HepG2 (cell line): ENCODE measurements around the gene EPB41L2. TPM values are rescaled to one million over a fixed set of nuclear protein-coding genes. Genes with fewer than 3 reads are reported as not detected.

Experiments used
- BCL6 ChIP-seq: IDR thresholded peaks from 2 replicates; pipeline ENCODE4 v1.6.1; 2016; ENCODE audit warnings: missing genetic modification reagents, missing compliant biosample characterization
- CEBPB ChIP-seq: IDR thresholded peaks from 2 replicates; pipeline ENCODE4 v1.6.1; 2011; ENCODE audit warnings: low read depth, low read length, improper control_type of control experiment, borderline replicate concordance
- DNMT1 ChIP-seq: sonication (generic); formaldehyde crosslinking; IDR thresholded peaks from 2 replicates; pipeline ENCODE4 v1.5.1; 2020; ENCODE audit warnings: mild to moderate bottlenecking, missing genetic modification reagents
- GTF2F1 ChIP-seq: fragments of 150-350 bp; IDR thresholded peaks from 2 replicates; pipeline ENCODE4 v1.6.1; 2014; ENCODE audit warnings: low read length
- HDAC6 ChIP-seq: fragments of 200-600 bp; sonication (generic); IDR thresholded peaks from 2 replicates; pipeline ENCODE4 v1.7.0; 2017; ENCODE audit warnings: mild to moderate bottlenecking, antibody characterized with exemption, low read length, low read depth
- HNF4G ChIP-seq, 2 experiments: sonication (generic) in 1 of 2; formaldehyde crosslinking in 1 of 2; IDR thresholded peaks; 2 replicates each; pipeline versions ENCODE4 v1.4.0 to v1.6.1; 2011 to 2020; ENCODE audit warnings: borderline replicate concordance in 2 of 2, low read depth in 2 of 2, mild to moderate bottlenecking in 2 of 2, low read length in 1 of 2, missing genetic modification reagents in 1 of 2, moderate library complexity in 1 of 2
- JUND ChIP-seq: sonication (generic); formaldehyde crosslinking; IDR thresholded peaks from 2 replicates; pipeline ENCODE4 v1.8.0; 2022; ENCODE audit warnings: mild to moderate bottlenecking, missing genetic modification reagents
- MEIS1 ChIP-seq: sonication (generic); formaldehyde crosslinking; IDR thresholded peaks from 2 replicates; pipeline ENCODE4 v1.9.0; 2021; ENCODE audit warnings: mild to moderate bottlenecking, missing genetic modification reagents, moderate library complexity, borderline replicate concordance
- NR2F2 ChIP-seq: IDR thresholded peaks from 2 replicates; pipeline ENCODE4 v1.6.1; 2012; ENCODE audit warnings: low read depth, inconsistent platforms, borderline replicate concordance
- POGZ ChIP-seq: sonication (generic); formaldehyde crosslinking; IDR thresholded peaks from 2 replicates; pipeline ENCODE4 v1.4.0; 2020; ENCODE audit warnings: mild to moderate bottlenecking, missing genetic modification reagents
- RBFOX2 ChIP-seq: fragments of 200-400 bp; formaldehyde crosslinking; IDR thresholded peaks from 2 replicates; pipeline ENCODE4 v1.6.1; 2017; ENCODE audit warnings: low read depth, mild to moderate bottlenecking, low read length
- SAP130 ChIP-seq: IDR thresholded peaks from 2 replicates; pipeline ENCODE4 v1.6.1; 2016; ENCODE audit warnings: low read depth
- SOX13 ChIP-seq, 3 experiments: fragments of 450-650 bp in 1 of 3; sonication (generic) in 1 of 3; formaldehyde crosslinking in 1 of 3; IDR thresholded peaks in 2 of 3; conservative IDR thresholded peaks in 1 of 3; 2 replicates each; pipeline versions ENCODE4 v1.5.0 to v1.6.1; 2016 to 2020; ENCODE audit warnings: antibody characterized with exemption in 1 of 3, mild to moderate bottlenecking in 1 of 3, missing compliant biosample characterization in 1 of 3, missing genetic modification reagents in 1 of 3, moderate library complexity in 1 of 3
- SP140L ChIP-seq: sonication (generic); formaldehyde crosslinking; IDR thresholded peaks from 2 replicates; pipeline ENCODE4 v1.4.0; 2020; ENCODE audit warnings: missing genetic modification reagents, borderline replicate concordance
- ZNF383 ChIP-seq: sonication (generic); formaldehyde crosslinking; IDR thresholded peaks from 2 replicates; pipeline ENCODE4 v1.4.0; 2020; ENCODE audit warnings: missing genetic modification reagents, mild to moderate bottlenecking, borderline replicate concordance
- ZNF644 ChIP-seq: IDR thresholded peaks from 2 replicates; pipeline ENCODE4 v1.6.1; 2016; ENCODE audit warnings: low read depth
- ZNF816 ChIP-seq: sonication (generic); formaldehyde crosslinking; IDR thresholded peaks from 2 replicates; pipeline ENCODE4 v1.8.0; 2022; ENCODE audit warnings: missing genetic modification reagents, mild to moderate bottlenecking, borderline replicate concordance
- polyA plus RNA-seq, 8 experiments: library from polyadenylated mRNA; depleted of rRNA in 3 of 8; stranded (reverse) in 7 of 8; unstranded in 1 of 8; fragments of >200 nt; fragmentation: Illumina TruSeq in 4 of 8; extraction: Trizol in 4 of 8; gene quantifications; 2 replicates each; pipeline versions ENCODE4 v1.2.1 to v1.2.3, GENCODE V29; 2011 to 2016; ENCODE audit warnings: low read depth in 4 of 8, missing spikeins in 1 of 8, mixed read lengths in 1 of 8; ENCODE audit not compliant: insufficient read depth in 1 of 8
- total RNA-seq, 5 experiments: library from RNA; depleted of rRNA; stranded (reverse); fragments of >200 nt; fragmentation: Illumina TruSeq; extraction: Trizol; gene quantifications; 2 replicates each; pipeline ENCODE4 v1.2.3, GENCODE V29; 2016; ENCODE audit warnings: low read depth in 1 of 5
- TF ChIP-seq, protein P1 (sequence below): sonication (generic); formaldehyde crosslinking; conservative IDR thresholded peaks from 2 replicates; pipeline ENCODE4 v1.4.0; 2020; ENCODE audit warnings: mild to moderate bottlenecking, missing genetic modification reagents, moderate library complexity
- TF ChIP-seq, protein P2 (sequence below): sonication (generic); formaldehyde crosslinking; IDR thresholded peaks from 2 replicates; pipeline ENCODE4 v1.5.0; 2020; ENCODE audit warnings: missing genetic modification reagents
- TF ChIP-seq, protein P3 (sequence below): sonication (generic); formaldehyde crosslinking; IDR thresholded peaks from 2 replicates; pipeline ENCODE4 v1.5.0; 2020; ENCODE audit warnings: mild to moderate bottlenecking, missing genetic modification reagents
- TF ChIP-seq, protein P4 (sequence below): sonication (generic); formaldehyde crosslinking; IDR thresholded peaks from 2 replicates; pipeline ENCODE4 v1.5.0; 2020; ENCODE audit warnings: mild to moderate bottlenecking, missing genetic modification reagents

The EPB41L2 gene
- total and polyA plus RNA-seq, 2 of the 13 experiments (the other 11 are each of a cell fraction or from before 2014, with no cell fraction given), result 41.7 to 56.4 TPM

DNA sequence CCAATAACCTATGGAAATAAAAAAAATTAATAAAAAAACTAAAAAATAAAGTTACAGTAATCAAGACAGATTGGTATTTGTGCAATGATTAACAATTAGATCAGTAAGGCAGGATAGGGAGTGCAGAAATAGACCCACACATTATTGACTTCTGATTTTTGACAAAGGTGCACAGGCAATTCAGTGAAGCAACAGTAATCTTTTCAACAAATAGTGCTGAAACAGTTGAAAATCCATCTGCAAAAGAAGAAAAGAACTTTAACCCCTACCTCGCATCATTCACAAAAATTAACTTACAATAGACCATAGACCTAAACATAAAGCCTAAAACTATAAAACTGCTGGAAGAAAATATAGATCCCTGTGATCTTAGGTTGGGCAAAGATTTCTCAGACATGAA is 240.3 kb downstream of the EPB41L2 start (continued):
- TF ChIP-seq MEIS1 (CRISPR knock-in tag) (no peak), SP140L (CRISPR knock-in tag) (no peak), CEBPB (peak; percentile 80), NR2F2 (no peak), DNMT1 (no peak), GTF2F1 (no peak), SAP130 (no peak), JUND (CRISPR knock-in tag) (no peak), SOX13 (IDR thresholded peaks at IDR 0.05) (peak; percentile 29; the same call in 1 of the 2 replicates), SOX13 (CRISPR knock-in tag; conservative IDR thresholded peaks at IDR 0.05 in 1 of 2, IDR thresholded peaks at IDR 0.05 in 1 of 2) (peak in 1 of 2 experiments; percentile 89; a peak in 2 of 4 replicates), POGZ (CRISPR knock-in tag) (0 out of 2 replicates have a peak, but pooled peaks have one; percentile 33), ZNF383 (CRISPR knock-in tag) (no peak), HNF4G (IDR thresholded peaks at IDR 0.05; ENCODE audit: borderline replicate concordance, low read depth, low read length) (peak; percentile 56; the same call in 1 of the 2 replicates), HNF4G (CRISPR knock-in tag; IDR thresholded peaks at IDR 0.05; ENCODE audit: borderline replicate concordance, low read depth) (no peak), BCL6 (peak; percentile 55), ZNF644 (CRISPR knock-in tag) (0 out of 2 replicates have a peak, but pooled peaks have one; percentile 37), RBFOX2 (no peak), ZNF816 (CRISPR knock-in tag) (peak; percentile 49; the same call in 1 of the 2 replicates), HDAC6 (no peak)
- TF ChIP-seq, protein P1, sequence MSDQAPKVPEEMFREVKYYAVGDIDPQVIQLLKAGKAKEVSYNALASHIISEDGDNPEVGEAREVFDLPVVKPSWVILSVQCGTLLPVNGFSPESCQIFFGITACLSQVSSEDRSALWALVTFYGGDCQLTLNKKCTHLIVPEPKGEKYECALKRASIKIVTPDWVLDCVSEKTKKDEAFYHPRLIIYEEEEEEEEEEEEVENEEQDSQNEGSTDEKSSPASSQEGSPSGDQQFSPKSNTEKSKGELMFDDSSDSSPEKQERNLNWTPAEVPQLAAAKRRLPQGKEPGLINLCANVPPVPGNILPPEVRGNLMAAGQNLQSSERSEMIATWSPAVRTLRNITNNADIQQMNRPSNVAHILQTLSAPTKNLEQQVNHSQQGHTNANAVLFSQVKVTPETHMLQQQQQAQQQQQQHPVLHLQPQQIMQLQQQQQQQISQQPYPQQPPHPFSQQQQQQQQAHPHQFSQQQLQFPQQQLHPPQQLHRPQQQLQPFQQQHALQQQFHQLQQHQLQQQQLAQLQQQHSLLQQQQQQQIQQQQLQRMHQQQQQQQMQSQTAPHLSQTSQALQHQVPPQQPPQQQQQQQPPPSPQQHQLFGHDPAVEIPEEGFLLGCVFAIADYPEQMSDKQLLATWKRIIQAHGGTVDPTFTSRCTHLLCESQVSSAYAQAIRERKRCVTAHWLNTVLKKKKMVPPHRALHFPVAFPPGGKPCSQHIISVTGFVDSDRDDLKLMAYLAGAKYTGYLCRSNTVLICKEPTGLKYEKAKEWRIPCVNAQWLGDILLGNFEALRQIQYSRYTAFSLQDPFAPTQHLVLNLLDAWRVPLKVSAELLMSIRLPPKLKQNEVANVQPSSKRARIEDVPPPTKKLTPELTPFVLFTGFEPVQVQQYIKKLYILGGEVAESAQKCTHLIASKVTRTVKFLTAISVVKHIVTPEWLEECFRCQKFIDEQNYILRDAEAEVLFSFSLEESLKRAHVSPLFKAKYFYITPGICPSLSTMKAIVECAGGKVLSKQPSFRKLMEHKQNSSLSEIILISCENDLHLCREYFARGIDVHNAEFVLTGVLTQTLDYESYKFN (CRISPR knock-in tag), result peak; percentile 76
- TF ChIP-seq, protein P2, sequence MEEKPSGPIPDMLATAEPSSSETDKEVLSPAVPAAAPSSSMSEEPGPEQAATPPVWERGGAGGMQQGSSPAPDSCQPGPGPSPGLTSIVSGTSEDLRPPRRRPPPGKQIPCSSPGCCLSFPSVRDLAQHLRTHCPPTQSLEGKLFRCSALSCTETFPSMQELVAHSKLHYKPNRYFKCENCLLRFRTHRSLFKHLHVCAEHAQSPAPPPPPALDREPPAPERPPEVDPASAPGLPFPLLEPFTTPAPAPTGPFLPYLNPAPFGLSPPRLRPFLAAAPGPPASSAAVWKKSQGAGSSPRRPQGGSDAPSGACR (CRISPR knock-in tag), result no peak
- TF ChIP-seq, protein P3, sequence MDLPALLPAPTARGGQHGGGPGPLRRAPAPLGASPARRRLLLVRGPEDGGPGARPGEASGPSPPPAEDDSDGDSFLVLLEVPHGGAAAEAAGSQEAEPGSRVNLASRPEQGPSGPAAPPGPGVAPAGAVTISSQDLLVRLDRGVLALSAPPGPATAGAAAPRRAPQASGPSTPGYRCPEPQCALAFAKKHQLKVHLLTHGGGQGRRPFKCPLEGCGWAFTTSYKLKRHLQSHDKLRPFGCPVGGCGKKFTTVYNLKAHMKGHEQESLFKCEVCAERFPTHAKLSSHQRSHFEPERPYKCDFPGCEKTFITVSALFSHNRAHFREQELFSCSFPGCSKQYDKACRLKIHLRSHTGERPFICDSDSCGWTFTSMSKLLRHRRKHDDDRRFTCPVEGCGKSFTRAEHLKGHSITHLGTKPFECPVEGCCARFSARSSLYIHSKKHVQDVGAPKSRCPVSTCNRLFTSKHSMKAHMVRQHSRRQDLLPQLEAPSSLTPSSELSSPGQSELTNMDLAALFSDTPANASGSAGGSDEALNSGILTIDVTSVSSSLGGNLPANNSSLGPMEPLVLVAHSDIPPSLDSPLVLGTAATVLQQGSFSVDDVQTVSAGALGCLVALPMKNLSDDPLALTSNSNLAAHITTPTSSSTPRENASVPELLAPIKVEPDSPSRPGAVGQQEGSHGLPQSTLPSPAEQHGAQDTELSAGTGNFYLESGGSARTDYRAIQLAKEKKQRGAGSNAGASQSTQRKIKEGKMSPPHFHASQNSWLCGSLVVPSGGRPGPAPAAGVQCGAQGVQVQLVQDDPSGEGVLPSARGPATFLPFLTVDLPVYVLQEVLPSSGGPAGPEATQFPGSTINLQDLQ (CRISPR knock-in tag), result no peak
- TF ChIP-seq, protein P4, sequence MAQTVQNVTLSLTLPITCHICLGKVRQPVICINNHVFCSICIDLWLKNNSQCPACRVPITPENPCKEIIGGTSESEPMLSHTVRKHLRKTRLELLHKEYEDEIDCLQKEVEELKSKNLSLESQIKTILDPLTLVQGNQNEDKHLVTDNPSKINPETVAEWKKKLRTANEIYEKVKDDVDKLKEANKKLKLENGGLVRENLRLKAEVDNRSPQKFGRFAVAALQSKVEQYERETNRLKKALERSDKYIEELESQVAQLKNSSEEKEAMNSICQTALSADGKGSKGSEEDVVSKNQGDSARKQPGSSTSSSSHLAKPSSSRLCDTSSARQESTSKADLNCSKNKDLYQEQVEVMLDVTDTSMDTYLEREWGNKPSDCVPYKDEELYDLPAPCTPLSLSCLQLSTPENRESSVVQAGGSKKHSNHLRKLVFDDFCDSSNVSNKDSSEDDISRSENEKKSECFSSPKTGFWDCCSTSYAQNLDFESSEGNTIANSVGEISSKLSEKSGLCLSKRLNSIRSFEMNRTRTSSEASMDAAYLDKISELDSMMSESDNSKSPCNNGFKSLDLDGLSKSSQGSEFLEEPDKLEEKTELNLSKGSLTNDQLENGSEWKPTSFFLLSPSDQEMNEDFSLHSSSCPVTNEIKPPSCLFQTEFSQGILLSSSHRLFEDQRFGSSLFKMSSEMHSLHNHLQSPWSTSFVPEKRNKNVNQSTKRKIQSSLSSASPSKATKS (CRISPR knock-in tag), result no peak
